ENCODE data around the gene ELF5. TPM values are rescaled to one million over a fixed set of nuclear protein-coding genes. Genes with fewer than 3 reads are reported as not detected.

ELF5 gene
- total RNA-seq, 1 donor from 2014 or later = 2.2 TPM

DNA sequence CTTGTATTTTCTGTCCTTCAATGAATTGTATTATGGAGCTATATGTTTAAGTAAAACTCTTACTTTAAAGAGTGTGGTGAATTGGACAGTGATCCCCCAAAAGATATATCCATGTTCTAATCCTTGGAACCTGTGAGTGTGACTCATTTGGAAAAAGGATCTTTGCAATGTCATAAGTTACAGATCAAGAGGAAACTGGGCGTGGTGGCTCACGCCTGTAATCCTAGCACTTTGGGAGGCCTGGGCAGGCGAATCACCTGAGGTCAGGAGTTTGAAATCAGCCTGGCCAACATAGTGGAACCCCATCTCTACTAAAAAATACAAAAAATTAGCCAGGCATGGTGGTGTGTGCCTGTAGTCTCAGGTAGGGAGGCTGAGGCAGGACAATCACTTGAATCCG lies 36.7 kb downstream of the ELF5 start:
- DNase-seq (ENCODE audit: low spot score in 2 of 2, unreplicated experiment in 2 of 2) = no peak
- H3K9me3 Mint-ChIP-seq = no peaks in the 10 kb centered on the region
- TF ChIP-seq, protein P1, sequence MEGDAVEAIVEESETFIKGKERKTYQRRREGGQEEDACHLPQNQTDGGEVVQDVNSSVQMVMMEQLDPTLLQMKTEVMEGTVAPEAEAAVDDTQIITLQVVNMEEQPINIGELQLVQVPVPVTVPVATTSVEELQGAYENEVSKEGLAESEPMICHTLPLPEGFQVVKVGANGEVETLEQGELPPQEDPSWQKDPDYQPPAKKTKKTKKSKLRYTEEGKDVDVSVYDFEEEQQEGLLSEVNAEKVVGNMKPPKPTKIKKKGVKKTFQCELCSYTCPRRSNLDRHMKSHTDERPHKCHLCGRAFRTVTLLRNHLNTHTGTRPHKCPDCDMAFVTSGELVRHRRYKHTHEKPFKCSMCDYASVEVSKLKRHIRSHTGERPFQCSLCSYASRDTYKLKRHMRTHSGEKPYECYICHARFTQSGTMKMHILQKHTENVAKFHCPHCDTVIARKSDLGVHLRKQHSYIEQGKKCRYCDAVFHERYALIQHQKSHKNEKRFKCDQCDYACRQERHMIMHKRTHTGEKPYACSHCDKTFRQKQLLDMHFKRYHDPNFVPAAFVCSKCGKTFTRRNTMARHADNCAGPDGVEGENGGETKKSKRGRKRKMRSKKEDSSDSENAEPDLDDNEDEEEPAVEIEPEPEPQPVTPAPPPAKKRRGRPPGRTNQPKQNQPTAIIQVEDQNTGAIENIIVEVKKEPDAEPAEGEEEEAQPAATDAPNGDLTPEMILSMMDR (IDR thresholded peaks at IDR 0.05; ENCODE audit: unreplicated experiment) = no peak
- no peak overlapping the region for H3K4me3 Mint-ChIP-seq
- peaks cover 2% of the 10 kb centered on the region for H3K27me3 Mint-ChIP-seq (ENCODE audit: low read depth)
- peaks cover 21% of the 10 kb centered on the region for H3K36me3 Mint-ChIP-seq
- H3K4me1 Mint-ChIP-seq = peaks cover 16% of the 10 kb centered on the region
- no peak overlapping the region for H3K27ac Mint-ChIP-seq

DNA sequence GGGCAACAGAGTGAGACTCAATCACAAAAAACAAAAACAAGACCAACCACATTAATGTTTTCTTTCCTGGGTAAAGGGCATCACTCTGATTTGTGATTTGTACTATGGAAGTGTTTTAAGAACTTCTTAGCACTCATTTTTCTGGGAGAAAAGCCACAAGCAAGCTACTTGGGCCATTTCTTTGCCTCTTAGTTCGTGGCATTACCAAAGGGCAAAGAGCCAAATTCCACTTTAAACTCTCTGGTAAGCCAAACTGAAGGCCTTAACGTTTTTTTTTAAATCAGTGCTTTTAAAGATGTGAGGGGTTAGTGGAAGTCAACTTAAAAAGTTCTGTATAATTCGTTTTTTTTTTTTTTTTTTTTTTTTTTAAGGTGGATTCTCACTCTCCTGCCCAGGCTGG lies 37.9 kb downstream of the ELF5 start:
- no peak overlapping the region for H3K27ac Mint-ChIP-seq
- H3K4me1 Mint-ChIP-seq = peaks cover 15% of the 10 kb centered on the region
- H3K9me3 Mint-ChIP-seq = no peaks in the 10 kb centered on the region
- TF ChIP-seq, protein P1 (IDR thresholded peaks at IDR 0.05; ENCODE audit: unreplicated experiment) = no peak
- H3K36me3 Mint-ChIP-seq = peaks cover 30% of the 10 kb centered on the region
- peaks cover 2% of the 10 kb centered on the region for H3K27me3 Mint-ChIP-seq (ENCODE audit: low read depth)
- DNase-seq (ENCODE audit: low spot score in 2 of 2, unreplicated experiment in 2 of 2) = no peak
- no peak overlapping the region for H3K4me3 Mint-ChIP-seq

DNA sequence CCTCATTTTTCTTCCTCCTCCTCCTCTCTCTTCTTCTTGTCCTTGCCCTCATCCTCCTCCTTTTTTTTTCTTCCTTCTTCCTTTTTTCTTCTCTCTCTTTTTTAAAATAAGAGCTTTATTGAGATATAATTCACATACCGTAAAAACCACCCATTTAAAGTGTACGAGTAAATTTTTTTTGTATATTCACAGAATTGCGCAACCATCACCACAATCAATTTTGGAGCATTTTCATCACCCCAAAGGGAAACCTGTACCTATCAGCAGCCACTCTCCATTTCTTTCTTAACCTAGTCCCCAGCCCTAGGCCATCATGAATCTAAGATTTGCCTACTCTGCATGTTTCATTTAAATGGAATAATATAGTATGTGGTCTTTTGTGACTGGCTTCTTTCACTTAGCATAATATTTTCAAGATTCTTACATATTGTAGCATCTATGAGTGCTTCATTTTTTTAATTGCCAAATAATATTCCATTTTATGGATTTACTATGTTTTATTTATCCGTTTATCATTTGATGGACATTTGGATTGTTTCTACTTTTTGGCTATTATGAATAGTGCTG lies 39.9 kb downstream of the ELF5 start:
- Mint-ChIP-seq H3K27me3 (ENCODE audit: low read depth) (peaks cover 2% of the 10 kb centered on the region), H3K27ac (no peak overlapping the region), H3K9me3 (no peaks in the 10 kb centered on the region), H3K4me1 (peaks cover 6% of the 10 kb centered on the region), H3K4me3 (no peak overlapping the region), H3K36me3 (peaks cover 40% of the 10 kb centered on the region)
- TF ChIP-seq, protein P1 (IDR thresholded peaks at IDR 0.05; ENCODE audit: unreplicated experiment) = no peak
- DNase-seq (ENCODE audit: low spot score in 2 of 2, unreplicated experiment in 2 of 2) = no peak

DNA sequence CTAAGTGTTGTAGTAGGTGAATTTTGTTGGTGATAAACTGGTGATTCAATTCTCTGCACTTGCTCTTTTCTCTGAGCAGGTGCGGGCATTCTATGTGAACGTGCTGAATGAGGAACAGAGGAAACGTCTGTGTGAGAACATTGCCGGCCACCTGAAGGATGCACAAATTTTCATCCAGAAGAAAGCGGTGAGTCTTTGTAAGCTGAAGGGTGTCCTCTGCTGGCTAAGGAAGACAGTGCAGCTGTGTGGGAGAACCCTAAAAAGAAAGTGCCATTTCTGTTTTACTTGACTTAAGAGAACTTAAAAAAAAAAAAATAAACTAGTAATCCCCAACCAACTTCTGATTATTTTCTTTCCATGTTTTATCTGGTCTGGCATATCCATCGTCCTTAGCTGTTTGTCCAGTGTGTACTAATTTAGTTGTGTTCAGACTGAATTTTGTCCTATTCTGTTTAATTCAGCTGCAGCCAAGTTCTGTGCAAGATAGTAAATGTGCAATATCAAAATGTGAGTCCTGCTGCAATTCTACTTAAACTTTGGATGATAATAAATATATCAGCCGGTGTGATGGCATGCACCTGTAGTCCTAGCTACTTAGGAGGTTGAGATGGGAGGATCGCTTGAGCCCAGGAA lies 45.3 kb downstream of the ELF5 start:
- H3K27ac Mint-ChIP-seq = no peak overlapping the region
- DNase-seq (ENCODE audit: low spot score in 2 of 2, unreplicated experiment in 2 of 2) = no peak
- TF ChIP-seq, protein P1 (IDR thresholded peaks at IDR 0.05; ENCODE audit: unreplicated experiment) = no peak
- H3K9me3 Mint-ChIP-seq = peaks cover 30% of the 10 kb centered on the region
- no peak overlapping the region for H3K4me3 Mint-ChIP-seq
- peaks cover 77% of the 10 kb centered on the region for H3K36me3 Mint-ChIP-seq
- H3K27me3 Mint-ChIP-seq (ENCODE audit: low read depth) = no peaks in the 10 kb centered on the region
- H3K4me1 Mint-ChIP-seq = no peaks in the 10 kb centered on the region

DNA sequence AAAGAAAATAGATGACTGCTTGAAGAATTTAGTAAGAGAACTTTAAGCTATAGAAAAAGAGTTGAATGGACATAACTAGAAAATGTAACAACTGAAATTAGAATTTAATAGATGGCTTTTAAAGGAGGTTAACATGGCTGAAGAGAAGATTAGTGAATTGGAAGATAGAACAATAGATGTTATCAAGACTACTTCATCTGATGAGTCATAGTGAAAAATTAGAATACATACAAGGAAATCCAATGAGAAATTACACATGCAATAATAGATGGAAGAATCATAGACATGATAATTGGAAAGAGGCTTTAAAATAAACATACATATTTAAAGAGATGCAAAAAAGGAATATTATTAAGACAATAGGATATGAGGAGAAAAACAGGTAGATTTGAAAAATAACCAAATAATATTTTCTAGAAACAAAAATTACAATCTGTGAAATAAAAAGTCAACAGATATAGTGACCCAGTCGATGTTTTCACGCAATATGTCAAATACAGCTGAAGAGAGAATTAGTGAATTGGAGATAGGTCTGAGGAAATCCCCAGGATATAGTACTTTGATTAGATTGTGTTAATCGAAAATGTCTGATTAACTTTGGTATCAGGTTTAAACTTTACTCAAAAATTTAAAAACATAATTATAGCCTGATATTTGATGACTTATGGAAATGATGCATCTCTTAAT lies 46.6 kb downstream of the ELF5 start:
- Mint-ChIP-seq H3K4me1 (no peaks in the 10 kb centered on the region), H3K36me3 (peaks cover 73% of the 10 kb centered on the region), H3K27ac (no peak overlapping the region), H3K9me3 (peaks cover 30% of the 10 kb centered on the region), H3K4me3 (no peak overlapping the region), H3K27me3 (ENCODE audit: low read depth) (no peaks in the 10 kb centered on the region)
- no peak for DNase-seq (ENCODE audit: low spot score in 2 of 2, unreplicated experiment in 2 of 2)
- TF ChIP-seq, protein P1 (IDR thresholded peaks at IDR 0.05; ENCODE audit: unreplicated experiment) = no peak

Data from mesothelial cell of epicardium (in vitro differentiated cells).